Superior temporal gyrus (tissue), 1 donor: ENCODE measurements around the gene RAB3GAP2.
"Not testable (repeated sequence)": the region's sequence is repeated elsewhere in the genome, so short reads cannot be mapped to it uniquely, and the experiment has no call there.

Experiments used
- DNase-seq: peaks from one replicate; pipeline ENCODE4 v3.0.0-alpha.2; 2016; ENCODE audit errors: extremely low spot score

The RAB3GAP2 gene

DNA sequence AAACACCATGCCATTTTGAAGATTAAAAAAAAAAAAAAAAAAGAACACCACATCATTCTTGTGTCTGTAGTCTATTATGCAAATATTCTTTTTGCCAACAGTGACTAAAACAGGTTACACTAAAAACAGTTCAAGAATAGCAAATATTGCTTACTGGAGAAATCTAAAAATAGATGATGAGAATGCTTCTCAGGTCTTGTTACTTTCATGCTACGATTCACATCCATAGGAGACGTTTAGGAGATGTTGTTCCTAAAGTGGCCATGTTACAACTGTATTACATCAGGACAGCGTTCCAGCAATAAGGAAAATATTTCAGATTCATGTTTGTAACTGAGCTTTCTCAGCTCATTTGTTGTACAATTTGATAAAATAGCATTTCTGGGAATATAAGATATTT is 32.3 kb downstream of the RAB3GAP2 start:
- no peak for DNase-seq

DNA sequence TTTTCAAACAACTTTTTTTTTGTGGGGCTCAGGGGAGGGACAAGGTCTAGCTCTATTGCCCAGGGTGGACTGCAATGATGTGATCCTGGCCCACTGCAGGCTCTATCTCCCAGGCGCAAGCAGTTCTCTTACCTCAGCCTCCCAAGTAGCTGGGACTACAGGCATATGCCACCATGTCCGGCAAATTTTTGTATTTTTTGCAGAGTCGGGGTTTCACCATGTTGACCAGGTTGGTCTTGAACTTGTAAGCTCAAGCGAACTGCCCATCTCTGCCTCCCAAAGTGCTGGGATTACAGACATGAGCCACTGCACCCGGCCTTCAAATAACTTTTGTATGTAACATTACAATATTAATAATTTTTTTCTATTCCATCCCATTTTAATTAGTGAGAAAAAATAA is 33.0 kb downstream of the RAB3GAP2 start:
- no peak for DNase-seq

DNA sequence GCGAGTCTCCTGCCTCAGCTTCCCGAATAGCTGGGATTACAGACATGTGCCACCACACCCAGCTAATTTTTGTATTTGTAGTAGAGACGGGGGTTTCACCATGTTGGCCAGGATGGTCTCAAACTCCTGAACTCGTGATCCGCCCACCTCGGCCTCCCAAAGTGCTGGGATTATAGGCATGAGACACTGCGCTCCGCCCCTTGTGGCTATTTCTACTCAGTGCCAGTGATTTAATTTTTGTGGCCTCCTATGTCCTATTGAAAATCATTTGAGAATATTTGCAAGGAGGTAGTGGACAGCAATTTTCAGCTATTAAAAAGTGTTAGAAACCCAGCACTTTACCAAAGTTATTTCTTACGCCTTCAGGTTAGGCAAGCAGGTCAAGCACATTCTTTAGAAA is 36.0 kb downstream of the RAB3GAP2 start:
- DNase-seq, result not testable (repeated sequence)

DNA sequence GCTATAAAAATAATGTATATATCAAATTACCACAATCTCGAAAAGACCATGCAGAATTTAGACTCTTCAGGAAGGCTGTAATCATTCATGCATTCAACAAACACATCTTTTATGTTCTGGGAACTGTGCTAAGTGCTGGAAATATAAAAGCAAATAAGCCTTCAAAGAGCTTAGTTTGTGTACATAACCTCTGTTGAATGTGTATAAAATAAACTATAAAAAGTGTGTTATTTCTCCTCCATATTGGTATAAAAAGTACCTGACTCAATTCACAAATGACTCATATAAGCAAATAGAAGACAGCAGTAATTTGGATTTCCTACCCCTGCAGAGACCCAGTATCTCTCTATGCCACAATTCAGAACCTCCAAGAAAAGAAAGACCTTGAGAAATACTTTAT is 36.8 kb downstream of the RAB3GAP2 start:
- no peak for DNase-seq

DNA sequence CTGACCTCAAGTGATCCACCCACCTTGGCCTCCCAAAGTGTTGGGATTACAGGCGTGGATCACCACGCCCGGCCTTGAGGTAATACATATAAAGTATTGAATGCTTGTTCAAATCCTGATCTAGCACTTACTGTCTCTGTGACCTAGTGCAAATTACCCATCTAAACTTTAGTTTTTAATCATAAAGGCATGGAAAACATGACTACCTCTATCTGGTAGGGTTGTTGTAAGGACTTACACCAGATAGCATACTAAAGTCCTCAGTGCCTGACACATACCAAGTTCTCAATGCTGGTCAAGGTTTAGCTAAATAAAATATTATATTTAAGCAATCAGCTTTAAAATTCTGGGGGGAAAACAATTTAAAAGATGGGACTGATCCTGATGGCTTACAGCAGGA is 38.3 kb downstream of the RAB3GAP2 start:
- no peak for DNase-seq

DNA sequence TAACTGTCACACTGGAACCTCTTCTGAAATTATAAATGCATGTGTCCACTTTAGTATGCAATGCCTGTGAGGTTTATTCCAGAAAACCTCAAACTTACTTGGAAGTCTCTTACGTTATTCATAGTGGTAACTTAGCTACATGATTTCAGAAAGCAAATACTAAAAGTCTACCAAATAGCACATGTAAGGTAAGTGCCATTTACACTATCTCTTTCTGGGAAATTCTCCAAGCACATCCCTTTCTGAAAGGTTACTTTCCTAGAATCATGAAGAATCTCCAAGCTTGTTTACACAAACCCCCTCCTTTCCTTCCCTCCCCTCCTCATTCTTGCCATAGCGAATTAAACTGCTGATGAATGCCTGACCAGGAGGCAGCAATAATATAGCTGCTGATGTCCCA is 42.5 kb downstream of the RAB3GAP2 start:
- no peak for DNase-seq

DNA sequence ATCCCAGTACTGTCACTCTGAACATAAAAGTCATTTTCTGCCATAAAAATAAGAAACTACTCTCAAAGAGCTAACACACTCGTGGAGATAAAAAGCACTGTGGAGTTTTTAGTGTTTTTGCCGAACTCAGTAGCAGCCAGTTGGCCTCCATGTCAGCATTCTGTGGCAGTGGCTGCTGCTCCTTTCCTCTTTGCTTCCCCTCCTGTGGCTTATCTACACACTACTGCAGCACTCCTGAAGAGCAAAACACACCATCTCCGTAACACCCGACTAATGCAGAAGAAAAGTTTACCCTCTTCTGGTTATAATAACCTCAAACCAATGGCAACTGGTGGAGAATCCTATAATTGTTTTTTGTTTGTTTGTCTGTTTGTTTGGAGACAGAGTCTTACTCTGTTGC is 44.9 kb downstream of the RAB3GAP2 start:
- no peak for DNase-seq

DNA sequence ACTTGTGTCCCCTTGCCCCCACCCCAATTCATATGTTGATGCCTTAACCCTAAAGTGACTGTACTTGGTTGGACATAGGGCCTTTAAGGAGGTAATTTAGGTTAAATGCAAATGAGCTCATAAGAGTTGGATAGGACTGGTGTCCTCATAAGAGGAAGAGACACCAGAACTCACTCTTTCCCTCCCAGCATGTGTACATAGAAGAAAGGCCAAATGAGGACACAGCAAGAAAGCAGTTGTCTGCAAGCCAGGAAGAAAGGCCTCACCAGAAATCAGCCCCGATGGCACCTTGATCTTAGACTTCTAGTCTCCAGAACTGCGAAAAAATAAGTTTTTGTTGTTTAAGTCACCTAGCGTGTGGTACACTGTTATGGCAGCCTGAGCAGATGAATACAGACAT is 45.5 kb downstream of the RAB3GAP2 start:
- DNase-seq, result no peak

DNA sequence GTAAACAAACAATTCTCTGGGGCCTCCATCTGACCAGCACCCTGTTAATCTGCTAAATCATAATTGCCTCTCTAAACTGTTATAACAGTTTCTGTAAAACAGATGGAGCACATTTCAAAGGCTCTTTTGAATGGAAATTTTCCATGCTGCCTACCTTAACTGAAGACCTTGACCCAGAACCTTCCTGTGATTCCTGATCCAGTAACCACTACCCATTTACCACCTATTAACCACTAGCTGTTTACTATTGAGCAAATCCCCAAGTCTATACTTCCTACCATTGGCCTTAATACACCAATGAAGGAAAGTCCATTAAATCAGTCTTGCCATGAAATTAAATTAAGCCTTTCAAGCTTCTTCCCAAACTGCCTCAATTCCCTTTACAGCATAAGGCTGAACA is 46.3 kb downstream of the RAB3GAP2 start:
- DNase-seq, result no peak

DNA sequence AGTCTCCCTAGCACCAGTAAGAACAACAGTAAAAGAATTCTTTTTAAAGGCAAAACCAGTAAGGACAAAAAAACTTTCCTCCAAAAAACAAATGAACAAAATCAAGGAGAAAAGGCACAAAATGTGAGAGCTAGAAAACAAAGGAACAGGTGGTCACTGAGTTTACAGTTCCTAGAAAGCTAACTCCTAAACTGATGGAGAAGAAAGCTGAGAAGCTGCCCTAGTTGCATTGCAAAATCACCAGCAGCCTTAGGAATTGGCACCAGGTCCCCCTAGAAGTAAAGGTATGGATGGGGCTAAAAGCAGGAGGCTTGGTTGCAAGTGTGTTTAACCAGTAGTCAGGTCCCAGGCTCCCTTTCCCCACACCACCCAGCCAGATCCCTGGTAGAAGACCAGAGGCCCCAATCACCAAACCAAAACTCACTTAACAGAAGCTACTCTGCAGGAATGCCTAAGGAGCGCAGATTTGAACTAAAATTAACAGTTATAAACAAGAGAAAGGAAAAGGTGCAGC is 47.6 kb downstream of the RAB3GAP2 start:
- no peak for DNase-seq

DNA sequence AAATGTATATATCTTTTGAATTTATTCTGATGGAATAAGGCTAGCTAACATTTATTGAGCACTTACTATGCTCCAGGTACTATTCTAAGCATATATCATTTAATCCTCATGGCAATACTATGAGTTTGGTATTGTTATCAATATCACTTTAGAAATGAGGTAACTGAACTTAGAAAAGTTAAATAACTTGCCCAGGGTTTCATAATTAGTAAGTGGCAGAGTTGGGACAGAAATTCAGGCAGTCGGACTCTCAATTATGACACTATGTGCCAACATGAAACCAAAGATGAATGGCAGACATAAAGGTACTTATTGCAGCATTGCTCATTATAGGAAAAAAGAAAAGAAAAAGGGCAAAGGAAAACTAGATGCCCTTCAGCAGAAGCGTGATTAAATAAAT is 48.2 kb downstream of the RAB3GAP2 start:
- DNase-seq, result no peak

DNA sequence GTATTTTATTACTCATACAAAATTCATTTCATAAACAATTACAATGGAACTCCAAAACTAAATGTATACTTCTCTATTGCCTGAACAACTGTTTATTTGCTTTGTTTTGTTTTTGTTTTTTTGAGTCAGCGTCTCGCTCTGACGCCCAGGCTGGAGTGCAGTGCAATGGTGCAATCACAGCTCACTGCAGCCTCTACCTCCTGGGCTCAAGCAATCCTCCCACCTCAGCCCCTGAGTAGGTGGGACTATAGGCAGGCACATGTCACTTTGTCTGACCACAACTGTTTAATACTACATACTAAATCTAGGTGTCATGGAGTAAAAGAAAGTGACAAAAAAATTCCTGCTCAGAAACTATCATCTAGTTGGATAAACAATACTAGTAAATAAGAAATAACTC is 49.3 kb downstream of the RAB3GAP2 start:
- DNase-seq, result no peak

DNA sequence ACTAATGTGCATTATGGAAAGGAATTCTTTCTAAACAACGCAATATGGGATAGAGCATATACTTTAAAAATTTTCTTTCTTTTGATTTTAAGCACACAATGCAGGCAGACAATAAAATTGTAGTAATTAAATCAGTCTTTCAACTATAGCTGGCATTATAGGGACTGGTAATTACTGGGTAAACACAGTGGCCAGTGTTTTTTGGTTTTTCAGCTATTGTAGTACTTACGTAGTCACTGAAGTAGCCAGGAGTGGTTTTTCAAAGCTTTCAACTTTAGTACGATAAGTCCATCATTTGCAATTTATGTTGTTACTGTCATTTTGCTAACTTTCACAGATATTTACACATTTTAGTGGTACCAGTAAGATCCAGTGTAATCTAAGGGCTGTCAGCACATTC is 50.6 kb downstream of the RAB3GAP2 start:
- no peak for DNase-seq

DNA sequence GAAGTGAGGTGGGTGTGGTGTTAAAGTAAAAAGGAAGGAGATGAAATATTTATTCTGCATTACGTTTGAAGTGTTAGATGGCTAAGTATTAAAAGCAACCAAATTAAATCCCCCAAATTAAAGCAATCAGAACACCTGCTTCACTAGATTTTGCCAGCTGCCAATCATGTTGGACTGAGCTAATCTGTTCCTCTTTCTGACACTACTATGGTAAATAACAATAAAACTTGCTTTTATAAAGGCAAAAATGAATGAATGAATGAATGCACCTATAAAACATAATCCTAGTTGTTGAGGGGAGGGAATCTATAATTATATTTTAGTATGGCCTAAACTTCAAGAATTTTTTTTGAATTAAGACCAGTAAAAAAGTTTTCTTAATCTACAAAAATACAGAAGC is 51.0 kb downstream of the RAB3GAP2 start:
- no peak for DNase-seq

DNA sequence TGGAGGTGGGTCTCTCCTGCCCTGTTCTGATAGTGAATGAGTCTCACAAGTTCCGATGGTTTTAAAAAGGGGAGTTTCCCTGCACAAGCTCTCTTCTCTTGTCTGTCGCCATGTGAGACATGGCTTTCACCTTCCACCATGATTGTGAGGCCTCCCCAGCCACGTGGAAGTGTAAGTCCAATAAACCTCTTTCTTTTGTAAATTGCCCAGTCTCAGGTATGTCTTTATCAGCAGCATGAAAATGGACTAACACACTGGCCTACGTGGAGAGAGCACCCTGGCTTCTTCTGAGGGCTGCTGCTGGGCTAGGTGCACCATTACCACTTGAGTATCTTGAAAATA is 51.6 kb downstream of the RAB3GAP2 start:
- not testable (repeated sequence) for DNase-seq

DNA sequence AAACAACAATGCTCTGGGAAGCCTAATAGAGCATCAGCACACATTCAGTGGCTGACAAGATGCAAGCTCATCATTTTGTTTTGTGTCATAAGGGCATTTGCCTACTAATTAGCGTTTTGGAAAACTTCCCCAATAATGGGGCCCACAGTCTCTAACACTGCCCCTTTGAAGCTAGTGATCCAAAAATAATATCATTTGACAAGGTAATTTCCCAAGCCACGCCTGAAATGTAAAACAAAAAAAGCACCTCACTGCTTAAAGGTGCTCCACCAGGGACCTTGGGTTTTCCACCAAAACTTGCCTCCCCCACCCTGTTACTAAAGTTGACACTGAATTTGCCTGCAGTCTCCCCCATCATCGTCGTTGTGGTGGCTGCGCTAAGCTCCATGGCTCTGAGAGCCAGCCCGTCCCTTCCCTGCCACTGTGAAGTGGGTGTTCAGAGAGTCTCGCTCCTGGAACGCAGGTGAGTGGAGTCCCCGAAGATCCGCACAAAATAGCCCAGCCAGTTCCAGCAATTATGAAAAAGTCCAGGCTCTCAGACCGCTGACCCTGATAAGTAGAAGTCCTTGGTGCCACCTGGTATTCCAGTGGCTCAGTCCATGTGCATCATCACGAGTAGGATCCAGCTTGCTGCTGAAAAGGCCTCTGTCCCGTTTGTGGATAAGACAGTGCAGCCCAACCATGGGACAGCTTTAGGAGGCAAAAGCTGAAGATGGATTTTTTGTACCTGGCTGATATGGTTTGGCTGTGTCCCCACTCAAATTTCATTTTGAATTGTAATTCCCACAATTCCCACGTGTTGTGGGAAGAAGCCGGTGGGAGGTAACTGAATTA is 52.2 kb downstream of the RAB3GAP2 start:
- DNase-seq, result no peak

DNA sequence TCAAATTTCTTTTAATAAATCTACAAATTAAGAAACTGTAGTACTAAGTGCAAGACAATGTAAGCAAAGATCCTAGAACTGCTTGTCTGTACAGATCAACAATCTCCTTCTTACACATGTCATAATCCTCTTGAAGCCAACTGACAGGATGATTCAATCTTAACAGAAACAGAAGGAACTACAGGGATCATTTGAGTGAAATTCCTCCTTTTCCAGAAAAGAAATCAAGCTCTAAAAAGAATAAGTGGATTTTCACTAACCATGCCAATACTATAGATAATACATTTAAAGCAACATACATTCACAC is 53.2 kb downstream of the RAB3GAP2 start:
- DNase-seq, result no peak

DNA sequence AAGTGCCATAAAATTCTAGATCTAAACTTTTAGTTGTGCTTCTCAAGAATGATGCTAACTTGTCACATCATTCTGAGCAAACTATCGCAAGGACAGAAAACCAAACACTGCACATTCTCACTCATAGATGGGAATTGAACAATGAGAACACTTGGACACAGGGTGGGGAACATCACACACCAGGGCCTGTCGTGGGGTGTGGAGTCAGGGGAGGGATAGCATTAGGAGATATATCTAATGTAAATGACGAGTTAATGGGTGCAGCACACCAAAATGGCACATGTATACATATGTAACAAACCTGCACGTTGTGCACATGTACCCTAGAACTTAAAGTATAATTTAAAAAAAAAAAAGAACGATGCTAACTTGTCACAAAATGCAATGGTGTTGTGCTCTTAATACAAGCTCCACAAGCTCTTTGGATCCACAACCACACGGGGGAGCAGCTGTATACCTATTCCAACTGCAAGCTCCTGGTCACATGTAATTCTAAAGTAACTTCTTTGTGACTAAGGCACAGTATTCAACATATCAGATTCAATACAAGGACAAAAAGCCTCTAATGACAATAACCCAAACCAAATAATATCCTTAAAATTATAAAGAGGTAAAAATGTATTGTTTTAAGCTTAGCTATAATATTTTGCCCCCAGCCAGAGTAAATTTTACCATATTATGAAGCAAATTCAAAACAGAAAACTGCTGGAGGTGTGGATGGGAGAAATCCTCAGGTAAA is 53.7 kb downstream of the RAB3GAP2 start:
- DNase-seq, result peak; percentile 82

DNA sequence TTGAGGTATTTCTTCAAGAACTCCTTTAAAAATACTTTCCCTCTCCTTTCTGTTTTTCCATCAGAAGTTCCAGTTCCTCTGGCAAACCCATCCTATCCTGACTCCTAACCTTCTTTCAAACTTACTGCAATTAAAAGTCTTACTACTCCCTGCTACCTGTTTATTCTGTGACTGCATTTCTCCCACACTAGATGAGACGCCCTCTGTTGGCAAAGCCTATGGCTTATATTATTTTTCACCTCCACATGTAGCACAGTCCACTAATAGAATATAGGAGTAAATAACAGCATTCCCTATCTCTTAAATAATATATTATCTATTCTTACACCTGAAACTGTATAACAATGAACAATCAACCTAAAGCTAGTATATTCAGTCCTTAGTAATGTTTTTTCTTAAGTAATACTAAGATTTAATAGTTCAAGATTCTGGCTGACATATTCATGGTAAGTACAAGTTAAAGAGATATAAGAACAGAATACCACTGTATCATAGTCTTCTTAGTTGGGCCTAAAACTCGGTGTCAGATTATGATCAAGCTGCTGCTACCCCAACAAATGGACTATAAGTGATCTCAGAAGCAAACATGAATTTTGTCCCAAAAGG is 54.8 kb downstream of the RAB3GAP2 start:
- no peak for DNase-seq

DNA sequence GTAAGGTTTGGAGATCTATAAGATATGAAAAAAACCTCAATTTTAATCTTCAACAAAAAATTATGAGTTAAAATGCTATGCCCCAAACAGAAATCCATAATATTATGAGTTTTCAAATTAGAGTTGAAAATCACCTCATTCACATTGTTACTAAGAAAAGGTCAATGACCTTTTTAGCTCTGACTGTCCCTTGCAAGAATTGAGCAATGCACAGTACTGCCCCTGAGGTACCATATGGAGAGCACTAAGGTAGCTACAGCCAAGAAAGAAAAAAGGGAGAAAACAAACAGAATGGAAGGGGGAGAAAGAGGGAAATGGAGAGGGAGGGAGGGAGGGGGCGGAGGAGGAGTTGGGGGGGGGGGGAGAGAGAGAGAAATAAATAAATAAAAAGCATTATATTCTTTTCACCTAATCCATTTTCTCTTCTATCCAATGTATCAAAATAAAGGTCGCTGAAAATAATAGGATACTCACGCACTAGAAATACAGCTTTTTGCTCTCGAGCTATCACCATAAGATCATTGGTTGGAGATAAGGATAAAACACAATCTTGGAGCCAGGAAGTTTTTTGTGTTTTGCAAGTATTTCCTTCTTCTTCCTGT is 58.8 kb downstream of the RAB3GAP2 start:
- DNase-seq, result no peak

DNA sequence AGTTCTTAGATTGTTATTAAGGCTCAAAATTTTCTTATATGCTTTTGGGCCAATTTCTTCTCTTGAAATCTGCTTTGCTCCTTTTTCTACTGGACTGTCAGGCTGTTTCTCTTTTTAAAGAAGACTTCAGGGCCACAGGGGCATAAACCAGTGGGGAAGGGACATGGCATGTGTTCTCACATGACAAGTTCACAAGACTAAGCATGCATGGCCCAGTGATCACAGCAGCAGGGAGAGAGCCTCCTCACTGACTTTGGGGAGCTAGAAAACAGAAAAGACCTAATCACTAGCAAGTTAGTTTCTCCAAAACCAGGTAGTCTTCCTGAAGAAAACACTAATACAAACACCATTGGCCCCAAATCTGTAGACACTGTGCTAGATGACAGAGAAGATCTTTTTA is 64.8 kb downstream of the RAB3GAP2 start:
- DNase-seq, result no peak

DNA sequence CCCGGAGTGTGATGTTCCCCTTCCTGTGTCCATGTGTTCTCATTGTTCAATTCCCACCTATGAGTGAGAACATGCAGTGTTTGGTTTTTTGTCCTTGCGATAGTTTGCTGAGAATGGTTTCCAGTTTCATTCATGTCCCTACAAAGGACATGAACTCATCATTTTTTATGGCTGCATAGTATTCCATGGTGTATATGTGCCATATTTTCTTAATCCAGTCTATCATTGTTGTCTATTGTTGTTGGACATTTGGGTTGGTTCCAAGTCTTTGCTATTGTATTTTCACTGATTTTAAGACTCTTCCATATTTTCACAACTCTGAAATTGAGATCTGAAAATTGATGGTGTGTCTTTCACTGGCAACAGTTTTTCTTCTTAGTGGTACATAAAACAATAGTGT is 67.5 kb downstream of the RAB3GAP2 start:
- DNase-seq, result not testable (repeated sequence)

DNA sequence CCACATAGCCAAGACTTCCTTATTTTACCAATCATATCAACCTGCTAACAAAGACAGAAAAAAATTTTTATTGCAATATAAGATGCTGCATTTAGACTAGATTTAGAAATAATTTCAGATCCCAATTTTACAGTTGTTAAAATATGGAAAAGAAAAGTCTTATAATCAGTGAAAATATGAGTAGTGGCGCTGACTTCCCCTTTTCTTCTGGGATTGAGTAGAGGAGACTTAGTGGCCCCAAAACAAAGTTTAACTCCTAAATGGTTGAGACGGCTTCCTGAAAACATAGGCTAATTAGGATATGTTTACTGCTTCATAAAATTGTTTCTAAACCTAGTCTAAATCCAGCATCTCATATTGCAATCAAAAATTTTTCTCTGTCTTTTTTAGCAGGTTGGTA is 68.4 kb downstream of the RAB3GAP2 start:
- DNase-seq, result no peak
